DOHH2 (cell line): Measurements from ENCODE around the gene NHSL2.

Experiments
- EZH2phosphoT487 ChIP-seq: fragments of 200-600 bp; sonication (generic); IDR thresholded peaks from 2 replicates; pipeline ENCODE4 v1.6.1; 2017; ENCODE audit warnings: borderline replicate concordance, mild to moderate bottlenecking, antibody characterized with exemption, low read length, moderate library complexity, mixed read lengths
- TF ChIP-seq, protein P1 (sequence below): fragments of 200-600 bp; sonication (generic); IDR thresholded peaks from one replicate; pipeline ENCODE4 v1.5.1; 2014; ENCODE audit warnings: antibody characterized with exemption, mild to moderate bottlenecking, low read depth, low read length; ENCODE audit not compliant: poor library complexity, severe bottlenecking

- TF ChIP-seq, protein P1, sequence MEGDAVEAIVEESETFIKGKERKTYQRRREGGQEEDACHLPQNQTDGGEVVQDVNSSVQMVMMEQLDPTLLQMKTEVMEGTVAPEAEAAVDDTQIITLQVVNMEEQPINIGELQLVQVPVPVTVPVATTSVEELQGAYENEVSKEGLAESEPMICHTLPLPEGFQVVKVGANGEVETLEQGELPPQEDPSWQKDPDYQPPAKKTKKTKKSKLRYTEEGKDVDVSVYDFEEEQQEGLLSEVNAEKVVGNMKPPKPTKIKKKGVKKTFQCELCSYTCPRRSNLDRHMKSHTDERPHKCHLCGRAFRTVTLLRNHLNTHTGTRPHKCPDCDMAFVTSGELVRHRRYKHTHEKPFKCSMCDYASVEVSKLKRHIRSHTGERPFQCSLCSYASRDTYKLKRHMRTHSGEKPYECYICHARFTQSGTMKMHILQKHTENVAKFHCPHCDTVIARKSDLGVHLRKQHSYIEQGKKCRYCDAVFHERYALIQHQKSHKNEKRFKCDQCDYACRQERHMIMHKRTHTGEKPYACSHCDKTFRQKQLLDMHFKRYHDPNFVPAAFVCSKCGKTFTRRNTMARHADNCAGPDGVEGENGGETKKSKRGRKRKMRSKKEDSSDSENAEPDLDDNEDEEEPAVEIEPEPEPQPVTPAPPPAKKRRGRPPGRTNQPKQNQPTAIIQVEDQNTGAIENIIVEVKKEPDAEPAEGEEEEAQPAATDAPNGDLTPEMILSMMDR, result no peak
- TF ChIP-seq EZH2phosphoT487, result no peak
These were observed 9.2 kb downstream of the NHSL2 start for GRCh38 chrX:71919886-71920285.
